Skin of body (tissue), 2 donors: ENCODE results near the gene ANTXRL. TPM values are rescaled to one million over a fixed set of nuclear protein-coding genes. Genes with fewer than 3 reads are reported as not detected.
"Not testable (repeated sequence)": the region's sequence is repeated elsewhere in the genome, so short reads cannot be mapped to it uniquely, and the experiment has no call there.

Source experiments
- DNase-seq: peaks from one replicate; lab custom pipeline; 2025; lab: John Stamatoyannopoulos, UW
- total RNA-seq: library from RNA; depleted of rRNA; stranded (reverse); fragments of >200 nt; gene quantifications from one replicate; pipeline ENCODE4 v1.2.3, GENCODE V29; 2014

The ANTXRL gene
- total RNA-seq, 1 donor from 2014 or later = not detected

DNA sequence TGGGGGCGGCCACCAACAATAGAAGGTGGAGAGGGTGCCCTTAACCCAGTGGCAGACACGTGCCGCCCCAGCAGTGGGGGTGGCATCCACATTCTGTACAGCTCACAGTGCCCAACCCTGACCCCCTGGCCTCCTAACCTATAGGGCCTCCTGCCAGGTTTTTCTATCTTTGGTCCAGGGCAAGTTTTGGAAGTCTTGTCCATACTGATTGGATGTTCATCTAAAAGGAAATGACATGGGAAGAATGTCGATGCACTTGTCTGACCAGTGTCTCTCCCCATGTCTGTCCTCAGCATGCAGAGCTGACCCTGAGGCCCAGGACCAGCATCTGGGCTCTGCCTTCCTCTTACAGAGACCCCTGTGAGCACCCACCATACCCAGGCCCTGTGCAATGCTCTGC, 32.3 kb upstream of the ANTXRL start:
- DNase-seq = no peak

DNA sequence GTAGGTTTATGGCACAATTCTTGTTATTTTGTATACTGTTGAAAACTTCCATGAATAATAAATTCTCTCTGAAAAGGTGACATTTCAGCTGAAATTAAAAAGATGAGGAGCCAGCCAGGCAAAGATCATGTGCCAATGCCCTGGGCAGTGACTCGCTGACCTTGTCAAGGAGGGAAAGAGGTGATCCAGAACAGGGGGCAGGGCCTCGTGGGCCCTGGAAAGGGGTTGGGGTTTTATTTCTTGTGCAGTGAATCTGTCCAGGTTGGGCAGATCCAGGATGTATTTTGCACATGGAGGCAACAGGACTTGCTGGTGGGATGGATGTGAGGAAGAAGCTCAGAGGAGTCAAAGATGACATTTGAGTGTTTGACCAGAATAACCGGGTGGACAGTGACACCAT, 31.6 kb upstream of the ANTXRL start:
- DNase-seq = not testable (repeated sequence)

DNA sequence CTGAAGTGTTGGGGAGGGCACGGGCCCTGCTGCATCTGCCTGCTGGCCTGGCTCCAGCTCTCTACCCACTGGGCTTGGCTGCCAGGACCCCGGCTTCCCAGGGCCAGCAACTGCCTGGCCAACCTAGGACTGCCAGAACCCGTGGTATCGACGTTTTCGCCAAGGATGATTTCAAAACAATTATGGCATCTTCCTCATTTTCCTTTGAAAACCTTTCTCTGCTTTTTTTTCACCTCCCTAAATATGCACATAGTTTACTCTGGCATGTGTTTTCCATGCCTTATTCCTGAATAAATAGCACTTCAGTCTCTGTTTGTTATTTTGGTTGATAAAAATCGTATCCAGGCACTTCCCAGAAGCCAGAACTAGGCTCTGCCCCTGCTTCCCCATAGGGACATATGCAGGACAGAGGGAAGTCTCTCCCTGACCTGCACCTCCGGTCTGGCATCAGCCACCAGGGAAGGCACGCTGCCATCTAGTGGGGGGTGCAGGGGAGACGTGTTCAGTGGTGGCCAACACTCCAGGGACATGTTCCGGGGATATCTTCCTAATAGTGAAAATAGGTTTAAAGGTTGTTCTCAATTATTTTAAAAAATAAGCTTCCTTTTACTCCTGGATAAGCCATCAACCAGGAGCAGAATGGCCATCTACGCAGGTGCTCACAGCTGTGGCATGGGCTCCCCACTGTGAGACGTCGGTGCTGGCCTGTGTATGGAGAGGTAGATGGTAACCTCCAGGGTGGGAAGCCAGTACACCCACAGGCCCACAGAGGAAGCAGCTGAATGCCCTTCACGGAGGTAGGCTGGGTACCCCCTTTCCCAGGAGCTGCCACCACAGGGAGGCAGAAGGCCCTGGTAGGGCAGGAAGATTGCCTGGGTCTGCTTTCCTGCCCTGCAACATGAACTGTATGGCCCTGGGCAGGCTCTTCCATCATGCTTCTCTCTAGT, 30.7 kb upstream of the ANTXRL start:
- no peak for DNase-seq

GRCh38 chr10:46257099-46257498, 29.7 kb upstream of the ANTXRL start:
- DNase-seq = no peak

GRCh38 chr10:46262906-46263560, 23.8 kb upstream of the ANTXRL start:
- DNase-seq = not testable (repeated sequence)

GRCh38 chr10:46263831-46264268, 22.9 kb upstream of the ANTXRL start:
- no peak for DNase-seq

- no peak for DNase-seq
Measured at GRCh38 chr10:46264336-46264735, 22.5 kb upstream of the ANTXRL start.

- DNase-seq = no peak
Measured at GRCh38 chr10:46264737-46265368, 21.9 kb upstream of the ANTXRL start.

DNA sequence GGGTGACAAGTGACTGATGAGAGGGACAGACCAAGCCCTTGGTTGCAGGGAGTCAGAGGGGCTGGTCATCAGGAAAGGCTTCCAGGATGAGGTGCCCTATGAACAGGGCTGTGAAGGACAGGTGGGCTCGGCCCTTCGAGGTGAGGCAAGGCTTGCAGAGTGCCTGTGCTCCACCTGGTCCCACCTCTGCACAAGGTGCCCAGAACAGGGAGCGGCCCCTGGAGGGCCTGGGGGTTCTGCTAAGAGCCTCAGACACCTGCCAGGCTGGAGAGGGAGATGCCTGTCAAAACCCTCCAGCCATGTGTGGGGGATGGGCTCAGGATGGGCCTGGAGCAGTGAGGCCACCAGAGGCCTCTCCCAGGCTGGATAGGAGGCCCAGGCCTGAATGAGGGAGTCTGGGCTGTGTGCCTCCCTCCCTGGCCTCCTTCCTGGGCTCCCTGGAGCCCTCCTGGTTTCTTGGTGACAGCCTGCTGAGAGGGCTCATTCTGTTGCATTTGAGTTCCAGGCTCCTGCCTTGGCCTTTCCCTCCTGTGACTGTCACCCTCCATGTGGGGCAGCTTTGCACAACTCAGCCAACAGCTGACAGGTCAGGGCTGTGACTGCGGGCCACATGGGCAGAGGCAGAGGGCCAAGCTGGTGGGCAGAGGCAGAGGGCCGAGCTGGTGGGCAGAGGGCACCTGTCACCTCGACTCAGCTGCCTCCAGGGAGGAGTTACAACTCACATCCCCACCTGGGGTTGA, 21.1 kb upstream of the ANTXRL start:
- not testable (repeated sequence) for DNase-seq

- no peak for DNase-seq
Measured at GRCh38 chr10:46266306-46266985, 20.4 kb upstream of the ANTXRL start.

DNA sequence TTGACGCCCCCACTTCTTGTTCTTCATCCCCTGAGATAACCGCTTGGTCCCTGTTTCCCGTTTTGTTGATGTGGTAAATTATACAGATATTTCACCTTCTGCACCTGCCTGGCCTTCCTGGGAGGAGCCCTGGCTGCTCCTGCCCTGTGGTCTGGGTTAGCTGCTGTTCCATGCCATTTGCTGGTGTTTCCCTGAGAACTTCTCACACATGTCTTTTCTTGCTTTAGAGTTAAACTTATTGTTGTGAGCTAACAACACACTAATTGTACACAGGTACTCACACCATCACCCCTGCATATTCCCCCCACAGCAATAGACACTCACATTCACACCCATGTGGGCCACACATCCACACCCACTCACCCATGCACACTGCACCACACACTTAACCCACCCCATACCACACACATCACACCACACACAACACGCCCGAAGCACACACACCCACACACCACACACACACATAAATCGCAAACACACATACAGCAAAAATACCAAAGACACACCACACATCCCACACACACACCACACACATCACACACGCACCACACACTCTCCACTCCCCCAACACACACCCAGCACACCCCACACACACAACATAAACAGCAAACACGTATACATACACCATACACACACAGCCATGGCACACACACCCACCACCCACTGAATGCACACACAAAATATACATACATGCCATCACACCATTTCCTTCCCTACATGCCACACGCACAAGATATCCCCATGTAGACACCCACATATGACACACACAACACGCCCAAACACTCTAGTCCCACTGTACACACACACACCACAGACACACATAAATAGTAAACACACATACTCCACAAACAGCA, 19.4 kb upstream of the ANTXRL start:
- no peak for DNase-seq

- DNase-seq = no peak
Measured at GRCh38 chr10:46268076-46268881, 18.5 kb upstream of the ANTXRL start.

DNA sequence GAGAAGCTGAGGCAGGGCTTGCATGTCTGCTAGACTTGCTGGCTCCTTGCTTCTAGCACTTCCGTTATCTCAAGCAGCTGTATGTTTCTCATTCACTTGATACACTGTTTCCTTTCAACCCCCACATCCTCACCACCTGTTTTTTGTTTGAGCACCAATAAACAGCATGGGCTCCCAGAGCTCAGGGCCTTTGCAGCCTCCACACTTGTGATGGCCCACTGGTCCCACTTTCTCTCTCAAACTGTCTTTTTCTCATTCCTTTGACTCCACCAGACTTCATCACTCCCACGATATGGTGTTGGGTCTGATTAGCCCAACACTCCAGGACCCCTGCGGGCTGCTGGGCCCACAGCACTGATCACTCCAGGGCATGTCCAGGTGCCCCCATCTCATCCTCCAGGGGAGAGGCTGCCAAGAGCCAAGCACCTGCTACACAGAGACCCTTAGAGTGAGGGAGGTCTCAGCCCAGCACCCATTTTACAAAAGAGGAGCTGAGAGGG, 17.2 kb upstream of the ANTXRL start:
- not testable (repeated sequence) for DNase-seq

DNA sequence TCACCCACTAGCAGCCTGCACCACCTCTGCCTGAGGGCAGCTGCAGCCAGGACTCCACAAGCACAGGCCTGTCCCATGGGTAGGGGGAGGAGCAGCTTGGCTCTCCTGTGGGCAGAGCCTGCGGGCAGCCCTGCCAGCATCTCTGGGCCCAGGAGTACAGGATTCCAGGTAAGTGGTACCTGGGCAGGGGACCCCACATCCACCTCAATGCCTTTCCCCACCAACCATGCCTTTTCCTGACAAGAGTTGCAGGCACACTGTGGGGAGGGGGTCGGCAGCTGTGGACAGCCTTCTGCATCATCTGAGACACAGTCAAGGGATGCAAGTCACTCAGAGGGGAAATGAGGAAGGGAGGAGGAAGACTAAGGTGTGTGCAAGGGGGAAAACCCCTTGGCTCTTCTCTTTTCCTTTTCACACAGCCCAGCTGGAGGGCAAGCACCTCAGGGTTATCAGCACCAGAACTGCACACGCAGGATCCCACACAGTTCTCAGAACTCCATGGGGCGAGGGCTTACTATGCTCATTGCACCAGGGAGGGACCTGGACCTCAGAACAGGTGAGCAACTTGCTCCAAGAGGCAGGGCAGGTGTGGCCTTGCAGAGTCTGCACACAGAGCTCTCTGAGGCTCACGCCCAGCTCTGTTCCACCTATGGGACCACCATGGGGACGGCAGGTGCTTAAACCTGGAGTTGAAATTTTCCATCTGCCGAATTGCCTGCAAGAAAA, 16.5 kb upstream of the ANTXRL start:
- no peak for DNase-seq

DNA sequence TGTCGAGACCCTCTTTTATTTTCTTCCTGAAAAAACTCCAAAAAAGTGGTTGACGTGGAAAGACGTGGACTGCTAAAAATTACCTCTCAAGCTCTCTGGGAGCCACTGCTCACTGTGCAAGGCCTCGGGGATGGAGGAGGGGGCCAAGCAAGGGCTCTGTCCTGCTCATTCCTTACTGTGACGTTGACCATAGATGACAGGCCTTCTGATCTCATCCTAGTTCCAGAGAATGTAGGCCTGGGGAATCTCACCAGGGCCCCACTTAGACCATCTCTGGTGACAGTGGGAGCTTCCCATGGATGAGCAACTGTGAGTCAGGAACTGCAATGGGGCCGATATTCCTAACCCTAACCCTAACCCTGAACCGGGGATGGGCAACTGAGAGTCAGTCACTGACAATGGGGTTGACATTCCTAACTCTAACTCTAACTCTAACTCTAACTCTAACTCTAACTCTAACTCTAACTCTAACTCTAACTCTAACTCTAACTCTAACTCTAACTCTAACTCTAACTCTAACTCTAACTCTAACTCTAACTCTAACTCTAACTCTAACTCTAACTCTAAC, 15.8 kb upstream of the ANTXRL start:
- not testable (repeated sequence) for DNase-seq

DNA sequence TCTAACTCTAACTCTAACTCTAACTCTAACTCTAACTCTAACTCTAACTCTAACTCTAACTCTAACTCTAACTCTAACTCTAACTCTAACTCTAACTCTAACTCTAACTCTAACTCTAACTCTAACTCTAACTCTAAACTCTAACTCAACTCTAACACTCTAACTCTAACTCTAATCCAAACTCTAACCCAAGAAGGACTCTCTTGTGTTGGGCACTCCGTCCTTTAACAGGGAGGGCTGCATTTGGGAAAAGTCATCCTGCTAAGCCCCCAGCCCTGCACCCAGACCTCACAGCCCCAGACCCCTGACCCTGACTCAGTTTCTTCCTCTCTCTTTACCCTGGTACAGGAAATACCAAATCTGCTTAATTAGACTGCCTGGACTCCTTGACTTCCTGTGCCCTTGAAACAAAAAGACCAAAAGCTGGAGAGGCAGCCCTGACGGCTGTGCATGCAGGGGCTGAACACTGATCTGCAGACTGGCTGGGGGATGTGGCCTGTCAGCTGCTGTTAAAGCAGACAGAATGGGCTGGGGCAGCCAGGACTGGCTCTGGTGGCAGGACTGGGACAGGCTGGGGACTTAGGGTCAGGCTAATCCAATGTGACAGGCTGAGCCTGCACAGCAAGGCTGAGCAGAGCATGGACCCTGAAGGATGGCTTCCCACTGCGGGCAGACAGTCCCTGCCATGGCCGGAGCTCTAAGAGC, 14.8 kb upstream of the ANTXRL start:
- DNase-seq = not testable (repeated sequence)

DNA sequence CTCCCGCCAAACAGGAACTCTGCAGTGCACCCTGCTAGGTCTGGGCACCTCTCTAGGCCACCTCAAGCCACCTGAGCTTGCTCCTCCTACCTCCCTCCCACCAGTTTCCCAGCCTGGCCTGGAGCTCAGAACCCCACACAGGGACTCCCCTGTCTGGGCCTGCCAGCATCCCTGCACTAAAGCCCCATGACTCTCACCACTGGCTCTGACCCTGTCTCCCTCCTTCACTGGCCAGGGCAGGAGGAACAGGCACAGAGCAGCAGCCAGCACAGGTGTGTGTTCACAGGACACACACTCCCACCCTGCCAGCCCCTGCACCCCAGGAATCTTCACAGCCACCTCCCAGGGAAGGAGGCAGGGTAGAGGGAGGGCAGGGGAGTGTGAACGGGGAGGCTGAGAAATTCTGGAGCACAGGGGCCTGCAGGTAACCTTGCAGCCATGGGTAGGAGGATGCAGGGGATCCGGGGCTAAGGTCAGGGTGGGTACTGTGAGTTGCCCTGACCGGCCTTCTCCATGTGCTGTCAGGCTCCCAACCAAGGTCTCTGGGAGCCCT, 13.9 kb upstream of the ANTXRL start:
- no peak for DNase-seq
